NK-92 treated with Interleukin-12 subunit alpha and Interleukin-12 subunit beta, amount 100 ng/mL, for 24 hours (cell line): ENCODE results near the gene CCDC201.
"Not testable (repeated sequence)": the region's sequence is repeated elsewhere in the genome, so short reads cannot be mapped to it uniquely, and the experiment has no call there.

ENCODE experiments used
- DNase-seq: peaks from one replicate; lab custom pipeline; 2025; lab: John Stamatoyannopoulos, UW

The CCDC201 gene

DNA sequence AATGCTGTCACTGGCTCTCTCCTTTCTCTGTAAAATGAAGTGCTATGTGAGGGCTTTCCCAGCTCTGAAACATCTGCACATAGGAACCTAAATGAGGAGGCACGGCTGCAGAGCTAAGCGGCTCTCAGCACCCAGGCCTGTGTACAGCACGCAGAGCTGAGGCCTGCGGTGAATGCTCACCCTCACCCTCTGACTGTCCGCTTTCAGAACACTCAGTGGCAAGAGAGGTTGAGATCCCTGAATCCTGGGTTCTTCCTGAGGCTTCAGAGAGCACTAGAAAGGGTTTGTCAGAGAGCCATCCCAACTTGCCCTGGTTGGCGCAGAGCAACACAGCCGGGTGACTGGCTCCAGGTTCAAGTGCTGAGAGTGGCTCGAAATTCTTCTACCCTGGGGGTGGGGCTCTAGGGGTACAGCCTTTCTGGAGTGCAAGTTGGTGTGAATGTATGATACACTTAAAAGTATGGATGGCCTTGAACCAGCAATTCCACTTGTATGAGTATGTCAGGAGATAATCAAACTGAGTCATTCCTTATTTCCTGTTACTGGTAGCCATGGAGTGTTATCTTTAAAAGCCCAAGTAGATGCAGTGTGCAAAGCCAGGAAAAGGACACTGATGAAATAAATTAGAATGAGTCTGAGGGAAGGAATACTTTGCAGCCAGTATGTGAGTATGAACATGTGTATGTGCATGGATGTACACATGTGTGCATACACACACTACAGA, 1.7 kb upstream of the CCDC201 start:
- DNase-seq: no peak

DNA sequence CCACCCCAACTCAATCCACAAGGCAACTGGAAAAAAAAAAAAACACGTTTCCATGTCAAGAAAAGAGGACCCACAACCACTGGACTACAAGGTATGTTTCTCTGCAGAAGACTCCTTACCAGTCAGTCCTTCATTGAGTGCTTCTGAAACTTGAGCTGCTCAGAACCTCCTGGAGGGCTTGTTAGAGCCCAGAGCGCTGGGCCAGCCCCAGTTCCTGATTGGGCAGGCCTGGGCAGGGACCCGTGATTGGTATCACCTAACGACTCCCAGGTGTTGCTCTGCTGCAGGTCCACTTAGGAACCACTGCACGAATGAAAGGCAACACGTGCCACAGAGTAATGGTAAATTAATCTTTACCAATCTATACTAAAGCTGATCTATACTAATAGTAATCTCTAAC, 473 bp upstream of the CCDC201 start:
- no peak for DNase-seq

DNA sequence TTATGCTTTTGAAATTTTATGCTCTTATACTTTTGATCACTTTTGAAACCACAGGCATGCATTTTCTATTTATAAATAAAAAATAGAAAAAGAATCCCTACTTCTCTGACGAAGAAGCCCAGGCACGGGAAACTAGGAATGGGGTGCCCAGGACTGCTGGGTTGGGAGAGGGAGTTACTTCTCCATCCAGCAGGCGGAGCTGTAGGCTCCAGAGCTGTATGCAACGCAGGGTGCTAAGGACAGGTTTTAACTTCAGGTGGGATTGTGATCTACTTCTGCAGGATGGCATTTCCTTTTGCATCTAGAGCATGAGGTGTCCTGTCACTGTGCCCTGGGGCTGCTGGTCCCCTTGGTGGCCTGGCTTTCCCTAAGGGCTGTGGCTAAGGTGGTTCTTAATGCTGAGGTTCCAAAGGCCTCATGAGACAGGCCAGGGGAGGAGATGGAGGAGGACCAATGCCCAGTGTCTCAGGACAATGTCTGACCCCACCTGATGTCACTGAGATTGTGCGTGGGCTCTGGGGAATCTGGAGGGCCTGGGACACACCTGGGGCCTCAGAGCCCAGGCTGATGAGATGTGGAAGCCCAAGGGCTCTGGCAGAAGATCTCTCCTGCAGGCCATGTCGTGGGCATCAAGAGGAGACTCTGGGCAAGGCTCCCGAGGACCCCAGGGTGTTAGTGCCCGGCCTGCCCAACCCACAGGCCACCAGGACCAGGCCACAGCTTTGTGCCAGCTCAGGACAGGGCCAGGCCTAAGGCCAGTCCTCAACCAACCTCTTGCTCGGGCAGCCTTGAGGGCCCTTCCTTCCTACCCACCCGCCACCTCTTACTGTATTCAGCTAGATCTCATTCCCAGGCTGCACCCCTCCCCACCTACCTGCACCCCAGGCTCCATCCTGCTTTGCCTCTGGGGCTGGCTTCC, 507 bp downstream of the CCDC201 start:
- DNase-seq: no peak

DNA sequence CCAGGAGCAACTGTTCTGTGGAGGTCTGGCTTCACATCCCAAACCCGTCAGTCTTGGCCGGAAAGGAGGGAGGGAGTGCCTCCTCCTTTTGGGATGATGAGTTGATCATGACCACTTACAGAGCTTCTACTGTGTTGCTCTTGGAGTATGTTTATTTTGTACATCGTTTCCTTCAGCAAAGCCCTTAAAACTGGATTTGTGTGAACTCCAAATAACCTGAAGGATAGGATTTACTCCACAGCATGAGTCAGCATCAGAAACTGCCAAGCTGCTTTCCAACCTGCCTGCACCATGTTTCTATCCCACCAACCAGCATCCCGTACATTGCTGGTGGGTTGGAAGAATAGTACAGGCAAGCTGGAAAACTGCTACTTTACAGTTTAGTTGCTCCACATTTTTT, 3.5 kb downstream of the CCDC201 start:
- DNase-seq: no peak

DNA sequence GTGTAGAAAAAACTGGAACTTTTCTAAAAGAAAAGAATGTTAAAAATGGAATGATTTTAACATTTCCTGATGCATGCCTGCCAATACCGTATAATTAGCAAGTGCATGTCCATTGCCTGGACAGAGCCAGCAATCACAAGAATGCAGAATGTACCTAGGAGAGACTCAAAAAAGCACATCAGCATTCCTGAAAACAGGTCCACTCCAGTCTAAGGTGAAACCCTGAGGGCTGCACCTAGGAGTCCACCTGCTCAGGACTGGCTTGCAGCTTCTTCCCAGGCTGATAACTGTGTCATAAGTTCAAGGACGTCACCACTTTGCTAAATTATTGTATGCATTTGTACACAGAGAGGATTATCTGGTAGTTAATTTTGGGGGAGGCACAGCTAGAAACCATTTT, 5.4 kb downstream of the CCDC201 start:
- DNase-seq: no peak

DNA sequence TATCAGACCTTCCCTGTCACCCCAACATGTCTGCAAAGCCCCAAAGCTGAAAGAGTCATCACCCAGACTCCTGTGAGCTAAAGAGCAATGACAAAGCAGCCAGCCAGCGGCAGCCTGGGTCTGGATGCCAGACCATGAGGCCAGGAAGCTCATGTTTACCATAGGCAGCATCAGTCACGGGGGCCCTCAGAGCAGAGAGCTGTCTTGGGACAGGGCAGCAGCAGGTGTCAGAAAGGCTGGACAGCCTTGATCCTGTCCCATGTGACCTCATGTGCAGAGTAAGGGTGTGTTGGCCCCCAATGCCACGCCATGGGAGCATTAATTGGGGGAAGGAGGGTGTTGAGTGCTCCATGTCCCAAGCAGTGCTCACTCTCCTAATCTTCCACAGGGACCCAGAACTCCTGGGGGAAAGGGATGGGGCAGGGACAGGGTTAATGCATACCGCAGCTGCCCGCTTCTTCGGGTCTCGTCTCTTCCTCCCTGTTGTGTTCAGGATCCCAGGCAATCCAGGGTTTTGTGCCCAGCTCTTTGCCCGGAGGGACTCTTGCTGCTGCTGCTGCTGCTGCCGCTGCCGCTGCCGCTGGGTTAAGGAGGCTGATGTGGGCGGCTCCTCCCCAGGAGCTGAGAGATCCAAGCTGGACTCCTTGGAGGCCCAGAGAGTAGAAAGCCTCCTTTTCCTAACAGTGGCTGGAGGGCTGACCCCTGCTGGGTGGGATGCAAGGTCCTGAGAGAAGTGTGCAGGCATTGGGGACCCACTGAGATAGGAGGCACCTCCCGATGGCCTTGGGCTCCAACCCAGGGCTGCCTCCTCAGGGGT, 7.1 kb downstream of the CCDC201 start:
- DNase-seq: no peak

DNA sequence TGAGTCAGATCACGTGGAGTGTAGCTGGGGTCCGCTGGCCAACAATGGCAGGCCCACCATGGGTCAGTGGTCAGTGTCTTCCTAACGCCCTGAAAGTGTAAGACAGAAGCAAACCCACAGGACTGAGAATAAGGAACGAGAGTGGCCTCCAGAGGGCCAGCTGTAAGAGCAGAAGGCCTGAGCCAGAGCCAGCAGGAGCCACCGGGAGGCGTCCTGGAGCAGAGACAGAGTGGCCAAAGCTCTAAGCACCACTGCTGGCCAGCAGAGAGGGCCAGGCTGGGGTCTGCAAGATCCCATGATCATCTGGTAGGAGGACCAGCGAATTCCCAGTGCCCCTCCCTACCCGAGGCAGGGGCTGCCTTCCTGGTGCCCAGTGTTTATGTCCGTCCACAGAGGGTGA, 9.2 kb downstream of the CCDC201 start:
- no peak for DNase-seq

DNA sequence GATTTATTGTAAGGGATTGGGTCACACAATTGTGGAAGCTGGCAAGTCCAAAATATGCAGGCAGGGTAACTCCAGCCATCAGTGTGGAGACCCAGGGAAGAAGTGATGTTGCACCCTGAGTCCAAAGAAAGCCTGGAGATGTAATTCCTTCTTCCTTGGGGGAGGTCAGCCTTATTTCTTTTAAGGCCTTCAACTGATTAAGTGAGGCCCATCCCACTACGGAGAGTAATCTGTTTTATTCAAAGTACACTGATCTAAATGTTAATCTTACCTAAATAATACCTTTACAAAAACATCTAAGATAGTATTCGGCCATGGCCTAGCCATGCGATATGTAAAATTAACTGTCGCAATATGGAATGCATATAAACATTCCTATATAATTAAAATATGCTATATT, 16.0 kb downstream of the CCDC201 start:
- not testable (repeated sequence) for DNase-seq

DNA sequence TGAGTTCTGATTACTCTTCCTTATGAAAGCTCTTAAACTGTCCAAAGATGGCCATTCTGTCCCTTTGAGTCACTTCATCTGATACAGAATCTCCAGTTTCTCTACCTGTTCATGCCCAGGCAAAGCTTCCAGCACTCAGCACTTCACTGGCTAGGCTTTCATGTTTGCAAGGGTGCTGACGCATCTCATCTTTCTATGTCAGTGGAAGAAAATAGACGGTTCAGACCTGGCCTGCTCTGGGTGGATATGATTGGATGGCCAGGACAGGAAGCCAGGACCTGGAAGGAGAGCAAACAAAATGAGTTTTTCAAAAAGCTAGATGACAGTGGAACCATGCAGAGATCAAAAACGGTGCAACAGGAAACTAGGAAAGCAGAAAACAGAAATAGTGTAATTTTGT, 17.2 kb downstream of the CCDC201 start:
- DNase-seq: not testable (repeated sequence)

DNA sequence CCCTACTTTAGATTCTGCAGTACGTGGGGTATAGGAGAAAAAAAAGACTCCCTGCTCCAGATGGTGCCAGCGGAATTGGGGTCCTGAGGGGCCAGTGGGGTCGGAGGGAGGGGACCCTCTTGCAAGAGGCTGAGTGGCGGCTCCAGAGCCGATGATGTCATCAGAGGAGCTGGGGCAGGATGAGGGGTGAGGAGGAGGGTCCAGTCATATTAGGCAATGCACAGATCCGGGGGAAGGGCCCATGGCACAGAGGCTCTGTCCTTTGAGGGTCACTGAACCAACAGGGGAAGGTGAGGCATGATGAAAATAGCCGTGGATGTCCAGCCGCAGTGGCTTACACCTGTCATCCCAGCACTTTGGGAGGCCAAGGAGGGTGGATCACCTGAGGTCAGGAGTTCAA, 19.4 kb downstream of the CCDC201 start:
- DNase-seq: not testable (repeated sequence)

DNA sequence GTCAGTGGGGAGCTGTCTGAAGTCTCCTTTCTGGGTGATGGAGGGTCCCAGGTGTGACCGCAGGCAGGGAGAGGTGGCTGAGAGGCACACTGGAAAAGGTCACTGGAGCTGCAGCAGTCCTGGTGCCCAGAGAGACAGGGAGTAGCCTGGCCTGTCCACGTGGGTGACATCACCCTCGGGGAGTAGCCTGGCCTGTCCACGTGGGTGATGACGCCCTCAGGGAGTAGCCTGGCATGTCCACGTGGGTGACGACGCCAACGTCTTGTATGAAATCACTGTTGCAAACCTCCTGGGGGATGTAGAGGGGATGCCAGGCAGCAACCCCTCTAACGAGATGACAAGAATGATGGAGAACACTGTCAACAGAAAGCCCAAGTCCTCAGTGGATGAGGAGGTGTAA, 19.9 kb downstream of the CCDC201 start:
- not testable (repeated sequence) for DNase-seq

DNA sequence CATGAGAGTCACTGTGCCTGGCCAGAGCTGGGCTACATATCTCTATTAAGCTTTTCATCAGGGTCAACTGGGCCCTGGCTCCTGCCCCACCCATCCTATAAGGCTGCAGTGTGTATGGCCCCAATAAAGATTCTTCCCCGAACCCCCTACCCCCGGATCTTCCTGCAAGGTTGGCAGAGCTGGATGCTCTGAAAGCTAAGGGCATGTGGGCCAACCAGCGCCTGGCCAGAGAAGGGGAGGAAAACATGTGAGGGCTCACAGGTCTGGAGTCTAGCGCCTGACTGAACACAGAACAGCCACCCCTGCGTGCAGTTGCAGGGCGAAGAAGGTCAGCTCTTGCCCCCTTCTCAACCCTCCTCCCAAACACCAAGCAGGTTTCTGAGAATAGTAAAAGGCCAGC, 24.1 kb downstream of the CCDC201 start:
- not testable (repeated sequence) for DNase-seq

DNA sequence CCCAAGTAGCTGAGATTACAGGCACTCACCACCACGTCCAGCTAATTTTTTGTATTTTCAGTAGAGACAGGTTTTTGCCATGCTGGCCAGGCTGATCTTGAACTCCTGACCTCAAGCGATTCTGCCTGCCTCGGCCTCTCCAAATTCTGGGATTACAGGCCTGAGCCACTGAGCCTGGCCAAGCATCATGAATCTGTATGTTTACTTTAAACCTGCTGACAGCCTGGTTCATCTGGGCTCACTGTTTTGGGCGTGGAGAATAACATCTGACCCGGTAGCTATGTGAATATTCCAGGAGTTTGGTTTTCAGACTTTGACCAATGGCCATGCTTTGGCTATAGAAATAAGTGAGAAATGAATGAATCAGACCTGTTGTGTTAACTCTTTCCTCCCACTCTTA, 26.3 kb downstream of the CCDC201 start:
- DNase-seq: not testable (repeated sequence)

DNA sequence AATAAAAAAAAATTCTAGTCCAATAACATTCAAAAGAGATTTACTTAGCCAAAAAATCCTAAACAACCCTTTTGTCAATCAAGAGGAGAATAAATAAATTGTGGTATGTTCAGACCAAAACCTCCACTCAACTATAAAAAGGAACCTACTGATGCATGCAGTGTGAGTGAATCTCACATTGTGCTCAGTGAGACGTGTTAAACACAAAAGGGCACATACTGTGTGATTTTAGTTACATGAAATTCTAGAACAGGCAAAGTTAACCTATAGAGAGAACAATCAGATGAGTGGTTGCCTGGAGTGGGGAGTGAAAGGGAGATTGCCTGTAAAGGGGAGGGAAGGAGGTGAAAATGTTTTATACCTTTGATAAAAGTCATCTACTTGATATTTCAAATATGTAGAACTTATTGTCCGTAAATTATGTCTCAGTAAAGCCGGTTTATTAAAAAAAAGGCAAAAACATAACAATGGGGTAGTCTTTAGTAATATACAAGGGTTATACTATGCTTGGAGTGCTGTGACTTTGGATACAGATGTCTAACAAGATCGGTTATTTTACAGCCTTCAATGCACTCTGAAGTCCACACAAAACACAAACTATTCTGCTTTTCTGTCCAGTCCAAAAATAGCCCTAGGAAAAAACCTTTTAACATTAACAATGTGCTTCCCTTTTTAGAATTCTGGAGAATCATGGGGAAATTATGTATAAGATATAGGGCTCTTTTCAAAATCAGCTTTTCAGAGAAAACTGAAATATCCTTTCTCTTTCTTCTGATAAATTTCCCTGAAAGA, 30.8 kb downstream of the CCDC201 start:
- not testable (repeated sequence) for DNase-seq

DNA sequence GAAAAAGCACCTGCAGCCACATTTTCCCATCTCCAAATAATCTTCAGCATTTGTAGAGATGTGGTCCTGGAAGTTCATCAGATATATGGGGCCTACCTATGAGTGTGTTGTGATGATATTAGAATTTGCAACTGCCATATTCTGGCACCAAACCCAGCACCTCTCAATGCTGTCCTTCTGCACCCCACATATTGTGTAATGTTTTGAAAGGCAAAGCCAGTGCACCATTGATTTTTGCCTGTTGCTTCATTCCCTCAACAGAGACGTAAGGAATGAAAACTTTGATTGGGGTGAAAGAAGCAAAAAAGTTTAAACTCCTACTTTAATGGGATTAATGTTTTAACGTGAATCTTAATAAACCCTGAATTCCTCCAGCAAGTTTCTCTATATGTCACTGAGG, 34.0 kb downstream of the CCDC201 start:
- not testable (repeated sequence) for DNase-seq

DNA sequence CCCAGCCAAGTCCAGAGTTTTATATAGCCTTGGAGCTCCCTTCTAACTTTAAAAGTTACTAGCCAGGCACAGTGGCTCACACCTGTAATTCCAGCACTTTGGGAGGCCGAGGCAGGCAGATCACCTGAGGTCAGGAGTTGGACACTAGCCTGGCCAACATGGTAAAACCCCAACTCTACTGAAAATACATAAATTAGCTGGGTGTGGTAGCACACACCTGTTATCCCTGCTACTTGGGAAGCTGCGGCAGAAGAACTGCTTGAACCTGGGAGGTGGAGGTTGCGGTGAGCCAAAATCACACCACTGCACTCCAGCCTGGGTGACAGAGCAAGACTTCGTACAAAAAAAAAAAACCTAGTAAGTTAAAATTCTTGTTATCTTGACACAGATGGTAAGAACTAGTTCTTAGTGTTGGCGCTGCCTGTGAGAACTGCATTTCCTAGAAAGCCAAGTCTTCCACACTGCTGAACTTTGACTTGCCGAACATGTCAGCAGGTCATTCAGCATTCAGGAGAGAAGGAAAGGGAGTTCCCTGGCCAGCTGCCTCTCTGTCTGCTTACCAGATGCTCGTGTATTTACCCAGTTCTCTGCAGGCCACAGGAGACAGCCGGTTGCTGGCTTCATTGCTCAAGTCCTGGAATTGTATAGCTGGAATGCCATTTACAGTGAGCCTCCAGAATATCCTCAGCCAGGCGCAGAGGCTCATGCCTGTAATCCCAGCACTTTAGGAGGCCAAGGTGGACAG, 40.3 kb downstream of the CCDC201 start:
- DNase-seq: not testable (repeated sequence)

DNA sequence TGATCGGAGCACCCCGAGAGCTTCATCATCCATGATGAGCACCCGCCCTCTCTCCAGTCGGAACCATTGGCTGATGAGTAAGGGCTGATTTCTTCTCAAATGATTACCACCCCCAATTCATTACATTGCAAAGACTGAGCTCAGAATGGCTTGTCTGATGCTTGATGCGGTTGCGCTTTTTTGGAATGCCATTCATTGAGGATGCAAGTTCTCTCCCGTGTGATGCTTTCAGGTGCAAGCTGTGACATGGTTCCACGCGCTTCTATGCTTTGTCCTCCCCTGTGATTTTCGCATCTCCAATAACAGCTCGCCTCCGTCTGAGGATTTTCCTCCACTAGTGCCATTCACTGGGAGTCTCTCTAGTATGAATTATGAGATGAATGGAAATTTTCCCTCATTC, 43.0 kb downstream of the CCDC201 start:
- DNase-seq: not testable (repeated sequence)

DNA sequence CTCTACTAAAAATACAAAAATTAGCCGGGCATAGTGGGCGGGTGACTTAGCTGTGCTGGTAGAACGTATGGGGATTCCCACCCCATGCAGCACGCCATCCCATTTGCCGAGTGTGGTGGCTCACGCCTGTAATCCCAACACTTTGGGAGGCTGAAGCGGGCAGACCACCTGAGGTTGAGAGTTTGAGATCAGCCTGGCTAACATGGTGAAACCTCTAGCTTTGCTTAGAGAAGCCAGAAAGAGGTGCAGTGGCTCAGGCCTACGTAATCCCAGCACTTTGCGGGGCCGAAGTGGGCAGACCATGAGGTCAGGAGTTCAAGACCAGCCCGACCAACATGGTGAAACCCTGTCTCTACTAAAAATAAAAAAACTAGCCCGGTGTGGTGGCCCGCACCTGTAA, 45.2 kb downstream of the CCDC201 start:
- not testable (repeated sequence) for DNase-seq

DNA sequence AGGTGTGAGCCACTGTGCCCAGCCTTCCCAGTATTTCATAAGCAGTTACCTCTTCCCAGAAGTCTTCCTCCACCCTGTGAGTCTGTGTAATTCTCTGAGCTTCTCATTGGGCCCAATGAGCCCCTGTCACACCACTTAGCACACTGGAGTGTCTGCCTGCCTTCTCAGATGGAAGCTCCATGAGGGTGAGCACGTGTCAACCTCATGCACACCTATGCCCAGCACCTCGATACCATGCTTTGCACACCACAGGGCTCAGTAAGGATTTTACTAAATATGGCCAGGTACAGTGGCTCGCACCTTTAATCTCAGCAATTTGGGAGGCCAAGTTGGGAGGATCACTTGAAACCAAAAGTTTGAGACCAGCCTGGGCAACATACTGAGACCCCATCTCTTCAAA, 46.3 kb downstream of the CCDC201 start:
- not testable (repeated sequence) for DNase-seq

DNA sequence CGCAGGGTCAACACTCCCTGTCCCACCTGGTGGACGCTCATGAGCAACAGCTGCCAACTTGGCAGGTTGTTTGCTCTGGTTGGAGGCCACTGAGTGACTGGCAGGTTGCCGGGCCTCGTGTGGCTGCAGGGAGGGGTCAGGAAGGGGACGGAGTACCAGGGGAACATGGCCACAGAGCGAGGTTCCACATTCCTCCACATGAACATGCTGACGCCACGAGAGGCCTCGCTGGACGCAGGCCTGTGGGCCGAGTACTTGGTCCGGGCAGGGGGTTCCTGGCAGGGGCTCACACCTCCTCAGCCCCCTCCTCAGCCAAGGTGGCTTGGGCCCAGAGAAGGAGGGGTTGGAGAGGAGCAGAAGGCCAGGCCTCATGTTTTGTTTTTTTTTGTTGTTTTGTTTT, 54.1 kb downstream of the CCDC201 start:
- not testable (repeated sequence) for DNase-seq

DNA sequence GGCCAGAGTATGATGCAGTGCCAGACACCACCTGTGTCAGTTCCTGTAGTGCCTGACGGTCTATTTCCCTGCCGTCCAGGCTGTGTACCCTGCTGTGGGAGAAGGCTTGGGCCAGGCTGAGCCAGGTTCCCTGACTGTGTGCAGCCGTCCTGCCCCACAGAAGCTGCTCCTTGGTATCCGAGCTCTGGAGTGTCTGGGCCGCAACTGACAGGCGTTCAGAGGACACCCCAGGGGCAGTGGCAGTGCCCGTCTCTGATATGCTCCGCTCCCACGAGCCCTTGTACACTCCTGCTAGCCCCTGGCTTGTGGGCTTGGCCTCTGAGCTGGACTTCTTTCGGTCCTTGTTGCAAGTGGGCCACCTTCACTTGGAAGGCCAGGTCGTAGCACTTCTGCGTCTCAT, 55.0 kb downstream of the CCDC201 start:
- not testable (repeated sequence) for DNase-seq
